Subcutaneous abdominal adipose tissue (tissue), 5 donors: ENCODE data around the gene LRMDA.

Source experiments
- H3K27ac ChIP-seq: one replicate; pipeline ENCODE4 v1.7.0; 2013; ENCODE audit warnings: low read depth, mild to moderate bottlenecking, inconsistent platforms, low read length, moderate library complexity
- H3K27me3 ChIP-seq, 5 donors: one replicate each; pipeline ENCODE4 v1.7.0; 2013; ENCODE audit warnings: low read length in 5 of 5, inconsistent platforms in 1 of 5; ENCODE audit not compliant: control insufficient read depth in 5 of 5, insufficient read depth in 4 of 5
- H3K36me3 ChIP-seq, 5 donors: one replicate each; pipeline ENCODE4 v1.7.0; 2013; ENCODE audit warnings: low read length in 5 of 5; ENCODE audit not compliant: control insufficient read depth in 5 of 5, insufficient read depth in 5 of 5
- H3K4me1 ChIP-seq, 5 donors: one replicate each; pipeline ENCODE4 v1.7.0; 2013; ENCODE audit warnings: low read length in 5 of 5, mild to moderate bottlenecking in 3 of 5, moderate library complexity in 1 of 5; ENCODE audit not compliant: control insufficient read depth in 5 of 5, insufficient read depth in 5 of 5
- H3K4me3 ChIP-seq, 5 donors: one replicate each; pipeline ENCODE4 v1.7.0; 2013; ENCODE audit warnings: low read length in 5 of 5, low read depth in 1 of 5
- H3K9ac ChIP-seq, 5 donors: one replicate each; pipeline ENCODE4 v1.7.0; 2013; ENCODE audit warnings: low read length in 5 of 5, mild to moderate bottlenecking in 4 of 5, moderate library complexity in 3 of 5
- H3K9me3 ChIP-seq, 5 donors: one replicate each; pipeline ENCODE4 v1.7.0; 2013; ENCODE audit warnings: low read length in 5 of 5; ENCODE audit not compliant: control insufficient read depth in 5 of 5
- donor health status: healthy.
- donor health status: healthy.
- donor health status: healthy.
- donor health status: healthy.
- donor health status: healthy.

The LRMDA gene

GRCh38 chr10:75432763-75433162, 1.3 kb downstream of the LRMDA start:
- H3K36me3 ChIP-seq, result no peaks in the 10 kb centered on the region
- peaks cover 2 to 52% (median 49%) of the 10 kb centered on the region in 5 donors for H3K4me1 ChIP-seq
- no peaks in the 10 kb centered on the region for H3K9me3 ChIP-seq
- no peaks in the 10 kb centered on the region for H3K27me3 ChIP-seq
- no peak overlapping the region for H3K27ac ChIP-seq
- H3K4me3 ChIP-seq, result peak overlapping the region in 2 of 5 donors; percentile 10 to 39
- H3K9ac ChIP-seq, result peak overlapping the region in 1 of 5 donors; percentile 45

- Histone ChIP-seq H3K9me3 (no peaks in the 10 kb centered on the region), H3K4me1 (peaks cover 2 to 47% (median 46%) of the 10 kb centered on the region in 5 donors), H3K9ac (peak overlapping the region in 1 of 5 donors; percentile 45), H3K4me3 (peak overlapping the region in 2 of 5 donors; percentile 10 to 39), H3K36me3 (peaks cover 0 to 2% (median under 1%) of the 10 kb centered on the region in 5 donors), H3K27ac (no peak overlapping the region), H3K27me3 (no peaks in the 10 kb centered on the region)
Measured at GRCh38 chr10:75433216-75433615, 1.8 kb downstream of the LRMDA start.

GRCh38 chr10:75434291-75434690, 2.9 kb downstream of the LRMDA start:
- H3K36me3 ChIP-seq, result peaks cover 2 to 13% (median 10%) of the 10 kb centered on the region in 5 donors
- H3K9me3 ChIP-seq, result no peaks in the 10 kb centered on the region
- no peak overlapping the region for H3K27ac ChIP-seq
- no peak overlapping the region for H3K4me3 ChIP-seq
- H3K9ac ChIP-seq, result no peak overlapping the region
- H3K4me1 ChIP-seq, result peaks cover 2 to 37% (median 36%) of the 10 kb centered on the region in 5 donors
- no peaks in the 10 kb centered on the region for H3K27me3 ChIP-seq

GRCh38 chr10:75435291-75435690, 3.9 kb downstream of the LRMDA start:
- Histone ChIP-seq H3K4me3 (no peak overlapping the region), H3K27me3 (no peaks in the 10 kb centered on the region), H3K4me1 (peaks cover 2 to 27% (median 27%) of the 10 kb centered on the region in 5 donors), H3K9ac (no peak overlapping the region), H3K27ac (no peak overlapping the region), H3K36me3 (peaks cover 2 to 20% (median 18%) of the 10 kb centered on the region in 5 donors), H3K9me3 (no peaks in the 10 kb centered on the region)

GRCh38 chr10:75436896-75437295, 5.5 kb downstream of the LRMDA start:
- no peak overlapping the region for H3K27ac ChIP-seq
- H3K4me3 ChIP-seq, result no peak overlapping the region
- no peaks in the 10 kb centered on the region for H3K9me3 ChIP-seq
- no peak overlapping the region for H3K9ac ChIP-seq
- peaks cover 2 to 21% (median 18%) of the 10 kb centered on the region in 5 donors for H3K36me3 ChIP-seq
- H3K4me1 ChIP-seq, result peaks cover 2 to 15% (median 14%) of the 10 kb centered on the region in 5 donors
- no peaks in the 10 kb centered on the region for H3K27me3 ChIP-seq

- Histone ChIP-seq H3K4me3 (no peak overlapping the region), H3K4me1 (peaks cover 0 to 7% (median 6%) of the 10 kb centered on the region in 5 donors), H3K27ac (no peak overlapping the region), H3K9me3 (no peaks in the 10 kb centered on the region), H3K9ac (no peak overlapping the region), H3K27me3 (no peaks in the 10 kb centered on the region), H3K36me3 (peaks cover 2 to 21% (median 18%) of the 10 kb centered on the region in 5 donors)
Measured at GRCh38 chr10:75437693-75438092, 6.3 kb downstream of the LRMDA start.

- Histone ChIP-seq H3K27me3 (no peaks in the 10 kb centered on the region), H3K9ac (no peak overlapping the region), H3K4me1 (peaks cover 0 to 1% (median under 1%) of the 10 kb centered on the region in 5 donors), H3K27ac (no peak overlapping the region), H3K9me3 (peaks cover 0 to 4% (median 1%) of the 10 kb centered on the region in 5 donors), H3K36me3 (peaks cover 5 to 21% (median 18%) of the 10 kb centered on the region in 5 donors), H3K4me3 (no peak overlapping the region)
Measured at GRCh38 chr10:75438275-75438674, 6.9 kb downstream of the LRMDA start.

- Histone ChIP-seq H3K27ac (no peak overlapping the region), H3K4me3 (no peak overlapping the region)
Measured at GRCh38 chr10:75439811-75440210, 8.4 kb downstream of the LRMDA start.

GRCh38 chr10:75440271-75440793, 8.9 kb downstream of the LRMDA start:
- H3K27me3 ChIP-seq, result no peaks in the 10 kb centered on the region
- no peaks in the 10 kb centered on the region for H3K4me1 ChIP-seq
- no peak overlapping the region for H3K27ac ChIP-seq
- peaks cover 5 to 21% (median 18%) of the 10 kb centered on the region in 5 donors for H3K36me3 ChIP-seq
- H3K9ac ChIP-seq, result no peak overlapping the region
- peaks cover 0 to 13% (median 9%) of the 10 kb centered on the region in 5 donors for H3K9me3 ChIP-seq
- H3K4me3 ChIP-seq, result no peak overlapping the region

More at GRCh38 chr10:75439811-75440210, 8.4 kb downstream of the LRMDA start:
- H3K9me3 ChIP-seq, result peaks cover 0 to 13% (median 7%) of the 10 kb centered on the region in 5 donors
- no peaks in the 10 kb centered on the region for H3K4me1 ChIP-seq
- H3K9ac ChIP-seq, result no peak overlapping the region
- no peaks in the 10 kb centered on the region for H3K27me3 ChIP-seq
- peaks cover 5 to 21% (median 18%) of the 10 kb centered on the region in 5 donors for H3K36me3 ChIP-seq

- no peak overlapping the region for H3K9ac ChIP-seq
- H3K4me3 ChIP-seq, result no peak overlapping the region
- no peaks in the 10 kb centered on the region for H3K4me1 ChIP-seq
- peaks cover 5 to 21% (median 18%) of the 10 kb centered on the region in 5 donors for H3K36me3 ChIP-seq
- no peaks in the 10 kb centered on the region for H3K27me3 ChIP-seq
- H3K9me3 ChIP-seq, result peaks cover 0 to 15% (median 11%) of the 10 kb centered on the region in 5 donors
- no peak overlapping the region for H3K27ac ChIP-seq
Measured at GRCh38 chr10:75441196-75441595, 9.8 kb downstream of the LRMDA start.
